ENCODE data around the gene TPCN1.

GRCh38 chr12:113326775-113327395 is 105.6 kb downstream of the TPCN1 start:
- TF ChIP-seq, protein P1, sequence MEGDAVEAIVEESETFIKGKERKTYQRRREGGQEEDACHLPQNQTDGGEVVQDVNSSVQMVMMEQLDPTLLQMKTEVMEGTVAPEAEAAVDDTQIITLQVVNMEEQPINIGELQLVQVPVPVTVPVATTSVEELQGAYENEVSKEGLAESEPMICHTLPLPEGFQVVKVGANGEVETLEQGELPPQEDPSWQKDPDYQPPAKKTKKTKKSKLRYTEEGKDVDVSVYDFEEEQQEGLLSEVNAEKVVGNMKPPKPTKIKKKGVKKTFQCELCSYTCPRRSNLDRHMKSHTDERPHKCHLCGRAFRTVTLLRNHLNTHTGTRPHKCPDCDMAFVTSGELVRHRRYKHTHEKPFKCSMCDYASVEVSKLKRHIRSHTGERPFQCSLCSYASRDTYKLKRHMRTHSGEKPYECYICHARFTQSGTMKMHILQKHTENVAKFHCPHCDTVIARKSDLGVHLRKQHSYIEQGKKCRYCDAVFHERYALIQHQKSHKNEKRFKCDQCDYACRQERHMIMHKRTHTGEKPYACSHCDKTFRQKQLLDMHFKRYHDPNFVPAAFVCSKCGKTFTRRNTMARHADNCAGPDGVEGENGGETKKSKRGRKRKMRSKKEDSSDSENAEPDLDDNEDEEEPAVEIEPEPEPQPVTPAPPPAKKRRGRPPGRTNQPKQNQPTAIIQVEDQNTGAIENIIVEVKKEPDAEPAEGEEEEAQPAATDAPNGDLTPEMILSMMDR (IDR thresholded peaks at IDR 0.05), result peak; percentile 11; the same call in 1 of the 2 replicates
- no peak for TF ChIP-seq ZFX (IDR thresholded peaks at IDR 0.05; ENCODE audit: borderline replicate concordance)

All from 22Rv1 (cell line).